Brain microvascular endothelial cell (primary cell): ENCODE measurements around the gene HNRNPAB.
"Not testable (repeated sequence)": the region's sequence is repeated elsewhere in the genome, so short reads cannot be mapped to it uniquely, and the experiment has no call there.

Experiments
- DNase-seq: peaks from one replicate; pipeline ENCODE4 v3.0.0-alpha.2; 2020
- H3K27ac ChIP-seq: fragments of 250-450 bp; sonication (Bioruptor Pico); 2 replicates; pipeline ENCODE4 v1.5.1; 2020; ENCODE audit warnings: mild to moderate bottlenecking, moderate library complexity
- H3K27me3 ChIP-seq: fragments of 250-450 bp; sonication (Bioruptor Pico); replicated peaks from 2 replicates; pipeline ENCODE4 v1.5.1; 2020; ENCODE audit warnings: mild to moderate bottlenecking
- H3K36me3 ChIP-seq: fragments of 250-450 bp; sonication (Bioruptor Pico); replicated peaks from 2 replicates; pipeline ENCODE4 v1.5.1; 2020; ENCODE audit warnings: mild to moderate bottlenecking
- H3K4me3 ChIP-seq: 2 replicates; pipeline ENCODE4 v1.5.1; 2011; ENCODE audit warnings: low read depth, mild to moderate bottlenecking, control low read depth, low read length, moderate library complexity
- in situ Hi-C: cut with HindIII; loops from 2 replicates; pipeline ENCODE4 v1.10.0; 2017; ENCODE audit warnings: low sequenced_read_pairs, low pct_ligation_motif_present
- TF ChIP-seq, protein P1 (sequence below): IDR thresholded peaks from 2 replicates; pipeline ENCODE4 v1.5.1; 2011; ENCODE audit warnings: low read depth, mild to moderate bottlenecking, moderate library complexity, low read length, control low read depth, inconsistent platforms; ENCODE audit errors: missing control alignments

The HNRNPAB gene

DNA sequence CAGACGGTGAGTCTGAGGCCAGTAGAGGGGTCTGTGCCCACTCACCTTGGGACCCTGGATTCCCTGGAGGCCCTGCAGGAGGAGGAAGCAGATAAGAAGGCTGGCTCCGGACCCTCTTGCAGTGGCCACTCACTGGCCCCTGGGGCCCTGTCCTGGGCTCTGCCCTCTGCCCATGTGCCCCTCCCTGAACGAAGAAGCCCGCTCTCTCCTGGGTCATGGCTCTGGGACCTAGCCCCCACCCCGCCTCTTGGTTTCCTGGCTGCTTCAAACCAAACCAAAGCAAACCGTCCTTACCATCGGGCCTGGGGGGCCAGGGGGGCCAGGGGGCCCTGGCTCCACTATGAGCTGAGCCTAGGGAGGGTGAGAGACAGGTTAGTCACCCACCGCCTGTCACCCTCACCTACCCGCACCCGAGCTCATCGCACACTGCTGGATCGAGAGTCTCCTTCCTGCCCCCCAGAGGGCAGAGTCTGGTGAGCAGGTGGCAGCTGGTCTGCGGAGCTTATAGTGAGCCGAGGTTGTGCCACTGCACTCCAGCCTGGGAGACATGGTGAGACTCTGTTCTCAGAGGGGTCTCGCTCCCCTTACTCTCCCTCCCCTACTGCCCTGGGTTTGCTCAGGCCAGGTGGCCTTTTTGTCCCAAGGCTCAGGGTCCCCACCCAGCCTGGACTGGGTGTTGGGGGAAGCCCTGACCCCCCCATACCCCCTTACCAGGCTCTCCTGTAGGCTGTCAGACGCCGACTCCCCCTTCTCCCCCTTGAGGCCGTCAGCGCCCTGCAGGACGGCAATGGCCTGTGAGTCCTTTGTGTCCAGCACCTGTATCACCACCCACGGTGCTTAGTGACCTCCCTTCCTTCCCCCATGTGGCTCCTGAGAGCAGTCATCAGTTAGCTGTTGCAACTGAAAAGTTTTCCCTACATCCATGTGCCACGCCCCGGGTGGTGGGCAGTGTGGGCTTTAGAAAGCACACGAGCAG is 43.4 kb downstream of the HNRNPAB start:
- no peak overlapping the region for H3K27ac ChIP-seq
- H3K4me3 ChIP-seq = no peak overlapping the region
- H3K36me3 ChIP-seq = no peaks in the 10 kb centered on the region
- H3K27me3 ChIP-seq = no peaks in the 10 kb centered on the region
- TF ChIP-seq, protein P1, sequence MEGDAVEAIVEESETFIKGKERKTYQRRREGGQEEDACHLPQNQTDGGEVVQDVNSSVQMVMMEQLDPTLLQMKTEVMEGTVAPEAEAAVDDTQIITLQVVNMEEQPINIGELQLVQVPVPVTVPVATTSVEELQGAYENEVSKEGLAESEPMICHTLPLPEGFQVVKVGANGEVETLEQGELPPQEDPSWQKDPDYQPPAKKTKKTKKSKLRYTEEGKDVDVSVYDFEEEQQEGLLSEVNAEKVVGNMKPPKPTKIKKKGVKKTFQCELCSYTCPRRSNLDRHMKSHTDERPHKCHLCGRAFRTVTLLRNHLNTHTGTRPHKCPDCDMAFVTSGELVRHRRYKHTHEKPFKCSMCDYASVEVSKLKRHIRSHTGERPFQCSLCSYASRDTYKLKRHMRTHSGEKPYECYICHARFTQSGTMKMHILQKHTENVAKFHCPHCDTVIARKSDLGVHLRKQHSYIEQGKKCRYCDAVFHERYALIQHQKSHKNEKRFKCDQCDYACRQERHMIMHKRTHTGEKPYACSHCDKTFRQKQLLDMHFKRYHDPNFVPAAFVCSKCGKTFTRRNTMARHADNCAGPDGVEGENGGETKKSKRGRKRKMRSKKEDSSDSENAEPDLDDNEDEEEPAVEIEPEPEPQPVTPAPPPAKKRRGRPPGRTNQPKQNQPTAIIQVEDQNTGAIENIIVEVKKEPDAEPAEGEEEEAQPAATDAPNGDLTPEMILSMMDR = no peak
- in situ Hi-C loops = no loop called here
- no peak for DNase-seq

DNA sequence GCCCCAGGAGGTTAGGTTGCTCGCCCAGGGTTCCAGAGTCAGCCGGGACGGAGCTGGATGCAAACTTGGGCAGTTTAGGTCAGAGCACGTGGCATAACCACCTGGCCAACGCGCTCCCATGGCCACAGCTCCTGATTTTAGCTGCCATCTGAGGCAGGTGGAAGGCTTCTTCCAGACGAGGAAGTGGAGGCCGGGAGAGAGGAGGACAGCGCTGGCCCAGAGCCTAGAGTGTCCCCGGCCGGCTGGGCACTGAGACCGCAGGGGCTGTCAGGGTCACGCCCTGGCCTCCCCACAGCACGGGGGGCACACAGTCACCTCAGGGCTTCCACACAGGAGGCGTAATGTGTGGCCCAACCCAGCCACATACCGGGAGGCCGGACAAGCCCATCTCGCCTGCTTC is 44.4 kb downstream of the HNRNPAB start:
- in situ Hi-C loops = no loop called here
- no peaks in the 10 kb centered on the region for H3K36me3 ChIP-seq
- H3K27me3 ChIP-seq = no peaks in the 10 kb centered on the region
- DNase-seq = no peak
- no peak overlapping the region for H3K27ac ChIP-seq
- no peak overlapping the region for H3K4me3 ChIP-seq
- TF ChIP-seq, protein P1 = no peak

DNA sequence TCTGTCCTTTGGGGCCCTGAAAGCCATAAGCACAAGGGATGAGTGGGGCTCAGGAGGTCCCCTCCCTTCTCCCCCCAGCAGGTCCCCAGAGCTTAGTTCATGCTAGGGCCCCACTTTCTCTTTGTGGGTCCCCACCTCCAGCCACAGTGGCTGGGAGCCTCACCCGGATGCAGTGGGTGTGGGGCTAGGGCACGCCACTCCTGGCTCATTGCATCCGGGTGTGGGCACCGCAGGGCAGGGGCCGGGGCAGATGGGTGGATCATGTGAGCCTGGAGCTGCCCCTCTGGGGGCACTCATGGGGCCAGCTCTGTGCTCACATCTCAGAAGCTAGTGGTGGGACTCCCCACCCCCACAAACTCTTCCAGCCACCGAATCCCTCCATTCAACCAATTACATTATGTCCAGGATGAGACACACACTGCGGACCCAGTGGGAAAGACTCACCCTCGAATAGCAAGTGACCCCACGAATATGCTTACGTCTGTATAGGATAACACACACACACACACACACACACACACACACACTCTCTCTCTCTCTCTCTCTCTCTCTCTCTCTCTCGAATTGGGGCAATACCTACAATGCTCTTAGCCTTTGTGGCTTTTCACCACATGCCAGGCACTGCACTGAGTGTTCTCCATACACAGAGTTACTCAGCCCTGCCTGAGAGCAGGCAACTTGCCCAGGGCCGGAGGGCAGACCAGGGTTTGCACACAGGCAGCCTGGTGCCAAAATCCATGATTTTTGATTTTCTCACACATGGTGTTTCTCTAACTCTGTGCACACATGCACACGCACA is 45.1 kb downstream of the HNRNPAB start:
- Histone ChIP-seq H3K4me3 (no peak overlapping the region), H3K27me3 (no peaks in the 10 kb centered on the region), H3K27ac (no peak overlapping the region), H3K36me3 (no peaks in the 10 kb centered on the region)
- no peak for DNase-seq
- TF ChIP-seq, protein P1 = no peak
- in situ Hi-C loops = no loop called here

DNA sequence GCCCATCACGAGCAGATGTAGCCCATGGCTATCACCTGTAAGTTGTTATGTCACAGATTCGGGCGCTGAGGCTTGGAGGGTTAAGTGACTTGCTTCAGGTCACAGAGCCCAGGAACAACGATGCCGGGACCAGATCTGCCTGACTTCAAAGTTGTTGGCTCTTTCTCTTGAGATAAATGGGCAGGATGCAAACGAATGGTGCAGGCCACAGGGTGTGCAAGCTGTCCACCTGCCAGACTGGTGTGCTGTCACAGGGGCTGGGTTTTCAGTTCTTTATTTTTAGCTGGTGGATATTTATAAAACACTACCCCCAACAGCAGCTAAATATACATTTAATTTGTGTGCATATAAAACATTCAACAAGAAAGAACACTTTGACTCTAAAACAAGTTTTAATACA is 45.9 kb downstream of the HNRNPAB start:
- in situ Hi-C loops = no loop called here
- Histone ChIP-seq H3K27ac (no peak overlapping the region), H3K36me3 (no peaks in the 10 kb centered on the region), H3K27me3 (no peaks in the 10 kb centered on the region), H3K4me3 (no peak overlapping the region)
- no peak for DNase-seq
- TF ChIP-seq, protein P1 = no peak

DNA sequence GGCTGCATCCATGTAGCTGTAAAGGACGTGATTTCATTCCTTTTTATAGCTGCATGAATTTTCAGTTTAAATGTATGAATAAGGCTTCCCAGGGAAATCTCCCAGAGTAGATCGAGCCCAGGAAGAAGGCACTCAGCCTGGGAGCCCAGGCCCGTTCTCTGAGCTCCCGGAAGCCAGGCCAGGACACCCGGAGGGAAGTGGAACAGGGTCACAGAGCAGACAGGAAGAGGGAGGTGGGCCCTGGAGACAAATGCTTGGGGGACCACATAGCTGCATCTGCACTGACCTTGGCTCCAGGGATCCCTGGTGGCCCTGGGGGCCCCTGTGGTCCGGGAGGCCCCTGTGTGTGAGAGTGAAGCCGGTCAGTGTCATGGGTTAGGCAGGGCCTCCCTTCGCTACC is 47.9 kb downstream of the HNRNPAB start:
- TF ChIP-seq, protein P1 = no peak

DNA sequence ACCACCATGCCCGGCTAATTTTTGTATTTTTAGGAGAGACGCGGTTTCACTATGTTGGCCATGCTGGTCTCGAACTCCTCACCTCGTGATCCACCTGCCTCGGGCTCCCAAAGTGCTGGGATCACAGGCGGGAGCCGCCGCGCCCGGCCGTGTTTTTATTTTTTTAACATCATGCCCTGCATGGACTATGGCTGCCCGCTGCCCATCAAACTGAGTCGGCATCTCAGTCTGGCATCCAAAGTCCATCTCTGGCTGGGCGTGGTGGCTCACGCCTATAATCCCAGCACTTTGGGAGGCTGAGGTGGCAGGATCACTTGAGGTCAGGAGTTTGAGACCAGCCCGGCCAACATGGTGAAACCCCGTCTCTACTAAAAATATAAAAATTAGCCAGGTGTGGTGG is 49.3 kb downstream of the HNRNPAB start:
- H3K36me3 ChIP-seq, H3K27ac ChIP-seq, H3K4me3 ChIP-seq, H3K27me3 ChIP-seq, DNase-seq, in situ Hi-C loops: not testable (repeated sequence)

More for the DNA sequence above, 47.9 kb downstream of the HNRNPAB start:
- Histone ChIP-seq H3K36me3 (no peaks in the 10 kb centered on the region), H3K27me3 (no peaks in the 10 kb centered on the region), H3K4me3 (no peak overlapping the region), H3K27ac (no peak overlapping the region)
- no peak for DNase-seq
- in situ Hi-C loops = no loop called here
